ENCODE results near the gene EMC10.

EMC10 gene

DNA sequence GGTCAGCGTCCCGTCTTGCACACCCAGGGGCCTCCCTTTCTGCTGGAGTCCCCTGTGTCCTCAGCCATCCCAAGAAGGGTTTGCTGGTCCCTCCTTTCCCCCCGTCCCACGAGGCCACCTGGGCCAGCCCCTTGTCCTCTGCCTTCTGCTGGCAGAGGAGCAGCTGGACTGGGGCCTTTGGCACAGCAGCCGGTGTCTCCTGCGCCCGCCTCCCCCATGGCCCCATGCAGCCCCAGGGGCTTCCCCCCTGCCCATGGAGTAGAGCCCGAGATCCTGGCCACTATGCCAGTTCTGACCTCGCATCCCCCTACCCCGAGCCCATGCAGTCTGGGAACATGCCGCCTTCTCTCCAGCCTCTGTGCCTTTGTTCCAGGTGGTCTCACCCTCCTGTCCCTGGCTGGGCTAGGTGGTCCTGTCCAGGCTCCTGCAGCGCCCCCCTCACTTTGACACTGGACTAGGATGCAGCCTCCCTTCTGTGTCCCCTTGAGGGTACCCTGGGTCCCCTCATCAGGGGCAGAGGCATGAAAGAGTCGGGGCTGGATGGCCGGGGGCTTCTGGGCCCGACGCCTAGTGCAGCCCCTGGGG is 6.1 kb downstream of the EMC10 start:
- H3K4me3 ChIP-seq (ENCODE audit: control insufficient read depth, low read depth, low read length) = no peak overlapping the region
- DNase-seq (ENCODE audit: low read depth) = no peak
- TF ChIP-seq, protein P1, sequence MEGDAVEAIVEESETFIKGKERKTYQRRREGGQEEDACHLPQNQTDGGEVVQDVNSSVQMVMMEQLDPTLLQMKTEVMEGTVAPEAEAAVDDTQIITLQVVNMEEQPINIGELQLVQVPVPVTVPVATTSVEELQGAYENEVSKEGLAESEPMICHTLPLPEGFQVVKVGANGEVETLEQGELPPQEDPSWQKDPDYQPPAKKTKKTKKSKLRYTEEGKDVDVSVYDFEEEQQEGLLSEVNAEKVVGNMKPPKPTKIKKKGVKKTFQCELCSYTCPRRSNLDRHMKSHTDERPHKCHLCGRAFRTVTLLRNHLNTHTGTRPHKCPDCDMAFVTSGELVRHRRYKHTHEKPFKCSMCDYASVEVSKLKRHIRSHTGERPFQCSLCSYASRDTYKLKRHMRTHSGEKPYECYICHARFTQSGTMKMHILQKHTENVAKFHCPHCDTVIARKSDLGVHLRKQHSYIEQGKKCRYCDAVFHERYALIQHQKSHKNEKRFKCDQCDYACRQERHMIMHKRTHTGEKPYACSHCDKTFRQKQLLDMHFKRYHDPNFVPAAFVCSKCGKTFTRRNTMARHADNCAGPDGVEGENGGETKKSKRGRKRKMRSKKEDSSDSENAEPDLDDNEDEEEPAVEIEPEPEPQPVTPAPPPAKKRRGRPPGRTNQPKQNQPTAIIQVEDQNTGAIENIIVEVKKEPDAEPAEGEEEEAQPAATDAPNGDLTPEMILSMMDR (conservative IDR thresholded peaks at IDR 0.05; ENCODE audit: control insufficient read depth, insufficient read depth, low read depth, low read length) = no peak

DNA sequence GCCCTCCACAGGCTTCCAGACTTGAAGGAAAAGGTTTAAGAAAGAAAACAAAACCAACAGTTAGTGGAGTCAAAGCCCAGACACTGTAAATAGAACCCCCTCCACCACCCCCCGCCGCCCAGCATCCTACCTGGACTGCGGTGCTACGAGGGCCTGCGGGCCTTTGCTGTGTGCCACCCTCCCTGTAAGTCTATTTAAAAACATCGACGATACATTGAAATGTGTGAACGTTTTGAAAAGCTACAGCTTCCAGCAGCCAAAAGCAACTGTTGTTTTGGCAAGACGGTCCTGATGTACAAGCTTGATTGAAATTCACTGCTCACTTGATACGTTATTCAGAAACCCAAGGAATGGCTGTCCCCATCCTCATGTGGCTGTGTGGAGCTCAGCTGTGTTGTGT is 6.6 kb downstream of the EMC10 start:
- TF ChIP-seq, protein P1 (conservative IDR thresholded peaks at IDR 0.05; ENCODE audit: control insufficient read depth, insufficient read depth, low read depth, low read length) = no peak
- no peak for DNase-seq (ENCODE audit: low read depth)
- H3K4me3 ChIP-seq (ENCODE audit: control insufficient read depth, low read depth, low read length) = no peak overlapping the region

DNA sequence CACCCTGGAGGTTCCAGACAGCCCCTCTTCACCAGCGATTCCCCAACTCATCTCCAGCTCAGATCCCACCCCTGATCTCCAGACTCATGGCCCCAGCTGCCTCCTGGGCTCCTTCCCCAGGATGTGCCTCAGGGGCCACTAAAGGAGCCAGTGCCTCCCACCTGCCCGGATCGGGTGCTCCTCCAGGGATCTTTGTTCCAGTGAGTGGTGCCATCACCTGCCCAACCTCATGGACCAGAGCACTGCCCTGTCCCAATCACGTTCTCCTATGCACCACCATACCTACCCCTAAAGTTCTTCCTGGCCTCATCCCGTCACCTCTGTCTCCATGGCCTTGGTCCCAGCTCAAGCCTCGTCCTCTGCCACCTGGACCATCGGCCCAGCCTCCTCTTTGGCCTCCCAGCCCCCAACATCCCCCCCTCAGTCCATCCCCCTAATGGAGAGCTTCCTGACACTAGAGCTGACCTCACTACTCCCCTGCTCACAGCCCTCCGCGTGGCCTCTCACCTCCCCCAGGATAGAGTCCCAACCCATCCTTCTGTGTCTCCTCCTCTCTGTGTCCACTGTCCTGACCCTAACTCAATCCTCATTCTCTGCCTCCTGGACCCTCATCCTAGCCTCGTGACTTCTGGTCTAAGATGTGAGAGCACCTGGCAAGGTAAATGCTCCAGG is 9.1 kb downstream of the EMC10 start:
- DNase-seq (ENCODE audit: low read depth) = no peak
- H3K4me3 ChIP-seq (ENCODE audit: control insufficient read depth, low read depth, low read length) = no peak overlapping the region
- TF ChIP-seq, protein P1 (conservative IDR thresholded peaks at IDR 0.05; ENCODE audit: control insufficient read depth, insufficient read depth, low read depth, low read length) = no peak

DNA sequence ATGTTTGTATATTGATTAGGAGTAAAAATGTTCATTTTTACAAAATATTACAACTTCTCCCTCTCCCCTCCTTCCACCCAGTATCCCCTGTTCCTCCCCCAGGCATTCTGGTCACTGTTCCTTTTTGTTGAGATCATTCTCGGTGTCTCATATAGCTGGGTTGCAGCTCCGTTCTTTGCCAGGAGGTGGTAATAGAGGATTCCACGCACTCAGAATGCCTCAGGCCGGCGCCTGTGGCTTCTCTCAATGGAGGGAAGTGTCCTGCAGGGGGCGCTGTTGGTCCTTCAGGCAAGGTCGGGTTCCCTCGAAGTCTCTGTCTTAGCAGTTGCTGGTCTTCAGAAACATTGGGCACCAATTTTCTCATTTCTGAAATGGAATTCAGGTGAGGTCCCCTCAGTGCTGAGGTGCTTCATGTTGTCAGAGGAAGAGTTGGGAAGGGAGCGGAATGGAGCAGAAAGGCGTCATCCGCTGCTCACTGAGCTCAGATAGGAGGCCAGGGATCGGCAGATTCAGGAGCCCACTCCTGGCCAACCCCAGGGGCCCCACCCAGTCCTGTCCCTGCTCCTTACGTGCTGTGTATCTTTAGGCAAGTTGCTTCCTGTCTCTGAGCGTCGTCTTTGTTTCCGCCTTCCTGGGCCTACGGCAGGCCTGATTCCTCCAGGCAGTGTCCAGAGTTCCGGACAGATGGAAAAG is 10.7 kb downstream of the EMC10 start:
- peak; percentile 65 for DNase-seq (ENCODE audit: low read depth)
- no peak overlapping the region for H3K4me3 ChIP-seq (ENCODE audit: control insufficient read depth, low read depth, low read length)
- TF ChIP-seq, protein P1 (conservative IDR thresholded peaks at IDR 0.05; ENCODE audit: control insufficient read depth, insufficient read depth, low read depth, low read length) = peak; percentile 47

DNA sequence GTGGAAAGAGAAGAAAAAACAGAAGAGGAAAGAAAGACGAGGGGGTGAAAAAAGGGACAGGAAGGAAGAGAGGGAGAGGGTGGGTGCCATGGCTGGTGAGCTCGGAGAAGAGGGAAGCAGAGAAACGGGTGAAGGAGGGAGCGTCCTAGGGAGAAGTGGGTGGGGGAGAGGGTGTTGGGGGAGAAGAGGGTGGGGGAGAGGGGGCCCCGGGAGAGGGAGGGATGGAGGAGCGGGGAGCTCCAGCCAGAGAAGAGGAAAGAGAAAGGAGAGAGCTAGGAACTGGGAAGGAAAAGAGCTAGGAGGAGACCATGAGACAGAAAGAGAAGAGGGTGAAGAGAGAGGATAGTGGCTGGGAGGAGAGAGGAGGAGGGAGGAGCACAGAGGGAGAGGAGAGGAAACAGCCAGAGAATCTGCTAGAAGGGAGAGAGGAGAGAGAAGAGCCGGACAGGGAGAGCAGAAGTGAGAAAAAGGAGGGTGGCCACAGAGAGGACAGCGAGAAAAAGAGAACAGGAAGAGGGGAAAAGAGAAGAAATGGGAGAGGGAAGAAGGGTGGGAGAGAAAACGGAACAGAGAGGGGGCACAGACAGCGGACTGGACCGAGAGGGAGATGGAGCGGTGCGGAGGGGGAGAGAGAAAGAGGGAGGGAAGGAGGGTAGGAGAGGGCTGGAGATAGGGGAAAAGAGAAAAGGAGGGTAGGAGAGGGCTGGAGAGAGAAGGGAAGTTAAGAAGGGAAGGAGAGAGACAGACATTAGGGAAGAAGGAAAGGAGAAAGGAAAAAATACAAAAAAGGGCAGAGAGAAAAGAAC is 12.3 kb downstream of the EMC10 start:
- H3K4me3 ChIP-seq (ENCODE audit: control insufficient read depth, low read depth, low read length) = no peak overlapping the region
- TF ChIP-seq, protein P1 (conservative IDR thresholded peaks at IDR 0.05; ENCODE audit: control insufficient read depth, insufficient read depth, low read depth, low read length) = no peak

DNA sequence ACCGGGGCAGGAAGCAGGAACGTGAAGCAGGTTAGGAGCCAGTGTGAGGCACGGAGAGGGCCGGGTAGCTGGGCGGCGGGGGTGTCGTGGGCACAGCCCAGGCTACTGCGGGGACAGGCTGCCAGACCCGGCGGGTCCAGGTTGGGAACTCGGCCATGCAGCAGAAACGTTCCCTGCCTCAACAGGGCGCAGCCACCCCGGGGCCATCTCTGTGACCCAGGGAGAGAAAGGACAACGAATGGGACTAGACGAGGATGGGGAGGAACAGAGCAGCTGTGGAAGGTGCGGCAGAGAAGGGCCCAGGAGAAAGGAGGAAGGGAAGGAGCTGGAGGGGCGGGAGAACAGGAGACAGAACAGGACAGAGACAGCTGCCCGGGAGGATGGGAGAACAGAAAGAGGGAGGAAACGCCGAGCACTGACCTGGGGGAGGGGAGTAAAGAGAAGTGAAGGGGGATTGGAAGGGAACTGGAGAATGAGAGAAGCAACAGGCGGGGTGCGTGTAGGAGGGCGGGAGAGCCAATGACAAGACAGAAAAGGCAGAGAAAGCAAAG is 13.2 kb downstream of the EMC10 start:
- DNase-seq (ENCODE audit: low read depth) = no peak
- no peak overlapping the region for H3K4me3 ChIP-seq (ENCODE audit: control insufficient read depth, low read depth, low read length)
- TF ChIP-seq, protein P1 (conservative IDR thresholded peaks at IDR 0.05; ENCODE audit: control insufficient read depth, insufficient read depth, low read depth, low read length) = no peak

More for the DNA sequence above, 12.3 kb downstream of the EMC10 start:
- no peak for DNase-seq (ENCODE audit: low read depth)
